ENCODE results near the gene ZNF653. TPM values are rescaled to one million over a fixed set of nuclear protein-coding genes. Genes with fewer than 3 reads are reported as not detected.
"Not testable (repeated sequence)": the region's sequence is repeated elsewhere in the genome, so short reads cannot be mapped to it uniquely, and the experiment has no call there.

Gene ZNF653
- total RNA-seq, 2 experiments from 2014 or later, result 14.1 to 21.5 TPM

DNA sequence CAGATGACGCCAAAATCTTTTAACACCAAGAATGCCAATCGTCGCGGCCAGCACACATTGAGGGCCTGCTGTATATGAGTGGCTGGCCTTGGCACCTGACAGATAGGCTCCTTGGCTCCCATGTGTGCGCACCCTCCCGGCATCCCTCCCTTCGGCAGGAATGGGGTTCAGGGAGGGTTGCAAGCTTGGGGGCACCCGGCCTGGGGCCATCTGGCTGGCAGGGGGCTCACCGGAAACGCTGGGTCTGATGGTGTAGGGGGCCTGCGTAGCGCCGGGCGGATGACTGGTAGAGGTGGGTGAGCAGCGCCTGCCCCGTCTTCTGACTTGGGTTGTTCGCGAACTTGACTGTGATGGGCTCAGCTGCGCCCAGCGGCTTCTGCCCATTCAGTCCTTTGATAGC lies 47.8 kb downstream of the ZNF653 start:
- H2AFZ ChIP-seq (ENCODE audit: low read length), result no peak overlapping the region
- no peaks in the 10 kb centered on the region for H4K20me1 ChIP-seq (ENCODE audit: insufficient read depth, low read length)
- CTCF ChIA-PET (ENCODE audit: unreplicated experiment), result no interaction called here
- no peak for DNase-seq (ENCODE audit: low spot score)
- POLR2A ChIA-PET, result no interaction called here
- H3K4me2 ChIP-seq (ENCODE audit: low read length), result no peak overlapping the region
- H3K79me2 ChIP-seq (ENCODE audit: insufficient read depth, low read depth, low read length), result no peaks in the 10 kb centered on the region
- H3K9me3 ChIP-seq (ENCODE audit: low read length), result no peaks in the 10 kb centered on the region
- H3K4me1 ChIP-seq (ENCODE audit: insufficient read depth, low read length, poor library complexity, severe bottlenecking), result no peaks in the 10 kb centered on the region
- H3K36me3 ChIP-seq (ENCODE audit: insufficient read depth, low read length), result no peaks in the 10 kb centered on the region
- BruUV-seq (replicated peaks), result no TSS peak
- H3K9me2 ChIP-seq (ENCODE audit: insufficient read depth, low read length), result no peaks in the 10 kb centered on the region
- no peak overlapping the region for H3K4me3 ChIP-seq (ENCODE audit: low read depth, low read length, poor library complexity, severe bottlenecking)
- no peak overlapping the region for H3K27ac ChIP-seq (ENCODE audit: low read depth, low read length, poor library complexity, severe bottlenecking)
- intact Hi-C loops (cut with micrococcal nuclease; ENCODE audit: unreplicated experiment), result no loop called here
- TF ChIP-seq, protein P1, sequence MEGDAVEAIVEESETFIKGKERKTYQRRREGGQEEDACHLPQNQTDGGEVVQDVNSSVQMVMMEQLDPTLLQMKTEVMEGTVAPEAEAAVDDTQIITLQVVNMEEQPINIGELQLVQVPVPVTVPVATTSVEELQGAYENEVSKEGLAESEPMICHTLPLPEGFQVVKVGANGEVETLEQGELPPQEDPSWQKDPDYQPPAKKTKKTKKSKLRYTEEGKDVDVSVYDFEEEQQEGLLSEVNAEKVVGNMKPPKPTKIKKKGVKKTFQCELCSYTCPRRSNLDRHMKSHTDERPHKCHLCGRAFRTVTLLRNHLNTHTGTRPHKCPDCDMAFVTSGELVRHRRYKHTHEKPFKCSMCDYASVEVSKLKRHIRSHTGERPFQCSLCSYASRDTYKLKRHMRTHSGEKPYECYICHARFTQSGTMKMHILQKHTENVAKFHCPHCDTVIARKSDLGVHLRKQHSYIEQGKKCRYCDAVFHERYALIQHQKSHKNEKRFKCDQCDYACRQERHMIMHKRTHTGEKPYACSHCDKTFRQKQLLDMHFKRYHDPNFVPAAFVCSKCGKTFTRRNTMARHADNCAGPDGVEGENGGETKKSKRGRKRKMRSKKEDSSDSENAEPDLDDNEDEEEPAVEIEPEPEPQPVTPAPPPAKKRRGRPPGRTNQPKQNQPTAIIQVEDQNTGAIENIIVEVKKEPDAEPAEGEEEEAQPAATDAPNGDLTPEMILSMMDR (conservative IDR thresholded peaks at IDR 0.05; ENCODE audit: low read length), result no peak
- TF ChIP-seq EZH2phosphoT487 (IDR thresholded peaks at IDR 0.05; ENCODE audit: borderline replicate concordance, low read depth, low read length), result no peak

DNA sequence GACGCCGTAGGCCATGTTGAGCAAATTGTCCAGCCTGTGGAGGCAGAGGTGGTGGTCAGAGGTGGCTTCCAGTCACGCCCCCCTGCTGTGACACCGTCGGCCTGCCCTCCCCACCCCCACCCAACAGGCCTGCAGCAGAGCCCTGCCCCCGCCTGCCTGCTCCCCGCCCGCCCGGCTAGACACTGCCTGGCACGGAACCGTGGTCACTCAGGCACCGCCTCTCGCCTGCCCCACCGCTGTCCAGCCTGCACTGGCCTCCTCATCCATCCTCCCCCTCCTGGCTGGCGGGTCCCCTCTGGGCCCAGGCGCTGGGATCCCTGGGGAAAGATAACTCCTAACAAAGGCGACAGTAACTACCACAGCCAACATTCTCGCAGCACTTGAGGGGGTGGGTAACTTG lies 48.5 kb downstream of the ZNF653 start:
- no peak for TF ChIP-seq EZH2phosphoT487 (IDR thresholded peaks at IDR 0.05; ENCODE audit: borderline replicate concordance, low read depth, low read length)
- TF ChIP-seq, protein P1 (conservative IDR thresholded peaks at IDR 0.05; ENCODE audit: low read length), result no peak
- no TSS peak for BruUV-seq (replicated peaks)
- POLR2A ChIA-PET, result no interaction called here
- Histone ChIP-seq H3K4me3 (ENCODE audit: low read depth, low read length, poor library complexity, severe bottlenecking) (no peak overlapping the region), H3K36me3 (ENCODE audit: insufficient read depth, low read length) (no peaks in the 10 kb centered on the region), H3K79me2 (ENCODE audit: insufficient read depth, low read depth, low read length) (no peaks in the 10 kb centered on the region), H3K9me3 (ENCODE audit: low read length) (no peaks in the 10 kb centered on the region), H2AFZ (ENCODE audit: low read length) (no peak overlapping the region), H3K4me2 (ENCODE audit: low read length) (no peak overlapping the region), H3K9me2 (ENCODE audit: insufficient read depth, low read length) (no peaks in the 10 kb centered on the region), H3K27ac (ENCODE audit: low read depth, low read length, poor library complexity, severe bottlenecking) (no peak overlapping the region), H3K4me1 (ENCODE audit: insufficient read depth, low read length, poor library complexity, severe bottlenecking) (peaks cover 4% of the 10 kb centered on the region), H4K20me1 (ENCODE audit: insufficient read depth, low read length) (no peaks in the 10 kb centered on the region)
- no peak for DNase-seq (ENCODE audit: low spot score)
- CTCF ChIA-PET (ENCODE audit: unreplicated experiment), result no interaction called here
- intact Hi-C loops (cut with micrococcal nuclease; ENCODE audit: unreplicated experiment), result no loop called here

DNA sequence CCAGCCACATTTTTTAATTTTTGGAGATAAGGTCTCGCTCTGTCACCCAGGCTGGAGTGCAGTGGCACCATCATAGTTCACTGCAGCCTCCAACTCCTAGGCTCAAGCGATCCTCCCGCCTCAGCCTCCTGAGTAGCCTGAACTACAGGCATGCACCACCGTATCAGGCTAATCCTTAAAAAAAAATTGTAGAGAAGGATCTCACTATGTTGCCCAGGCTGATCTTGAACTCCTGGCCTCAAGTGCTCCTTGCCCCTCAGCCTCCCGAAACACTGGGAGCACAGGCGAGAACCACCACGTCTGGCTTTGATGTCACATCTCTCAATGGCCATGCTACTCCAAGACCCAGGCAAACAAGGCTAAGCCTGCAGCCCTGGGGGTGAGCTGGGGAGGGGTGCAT lies 49.0 kb downstream of the ZNF653 start:
- BruUV-seq (replicated peaks), result no TSS peak
- no peak for TF ChIP-seq EZH2phosphoT487 (IDR thresholded peaks at IDR 0.05; ENCODE audit: borderline replicate concordance, low read depth, low read length)
- TF ChIP-seq, protein P1 (conservative IDR thresholded peaks at IDR 0.05; ENCODE audit: low read length), result no peak
- H3K27ac ChIP-seq (ENCODE audit: low read depth, low read length, poor library complexity, severe bottlenecking), result no peak overlapping the region
- no peak for DNase-seq (ENCODE audit: low spot score)
- H3K4me3 ChIP-seq (ENCODE audit: low read depth, low read length, poor library complexity, severe bottlenecking), result no peak overlapping the region
- H3K9me3 ChIP-seq (ENCODE audit: low read length), result no peaks in the 10 kb centered on the region
- no peak overlapping the region for H2AFZ ChIP-seq (ENCODE audit: low read length)
- H4K20me1 ChIP-seq (ENCODE audit: insufficient read depth, low read length), result no peaks in the 10 kb centered on the region
- POLR2A ChIA-PET, result no interaction called here
- no peaks in the 10 kb centered on the region for H3K79me2 ChIP-seq (ENCODE audit: insufficient read depth, low read depth, low read length)
- CTCF ChIA-PET (ENCODE audit: unreplicated experiment), result no interaction called here
- no peak overlapping the region for H3K4me2 ChIP-seq (ENCODE audit: low read length)
- intact Hi-C loops (cut with micrococcal nuclease; ENCODE audit: unreplicated experiment), result no loop called here
- H3K4me1 ChIP-seq (ENCODE audit: insufficient read depth, low read length, poor library complexity, severe bottlenecking), result peaks cover 8% of the 10 kb centered on the region
- no peaks in the 10 kb centered on the region for H3K36me3 ChIP-seq (ENCODE audit: insufficient read depth, low read length)
- no peaks in the 10 kb centered on the region for H3K9me2 ChIP-seq (ENCODE audit: insufficient read depth, low read length)

DNA sequence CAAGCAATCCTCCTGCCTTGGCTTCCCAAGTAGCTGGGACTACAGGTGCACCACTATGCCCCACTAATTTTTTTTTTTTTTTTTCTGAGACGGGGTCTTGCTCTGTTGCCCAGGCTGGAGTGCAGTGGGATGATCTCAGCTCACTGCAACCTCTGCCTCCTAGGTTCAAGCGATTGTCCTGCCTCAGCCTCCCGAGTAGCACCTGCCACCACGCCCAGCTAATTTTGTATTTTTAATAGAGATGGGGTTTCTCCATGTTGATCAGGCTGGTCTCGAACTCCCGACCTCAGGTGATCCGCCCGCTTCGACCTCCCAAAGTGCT lies 50.4 kb downstream of the ZNF653 start:
- H3K79me2 ChIP-seq (ENCODE audit: insufficient read depth, low read depth, low read length); H3K4me2 ChIP-seq (ENCODE audit: low read length); H3K9me3 ChIP-seq (ENCODE audit: low read length); H3K4me3 ChIP-seq (ENCODE audit: low read depth, low read length, poor library complexity, severe bottlenecking); intact Hi-C loops (cut with micrococcal nuclease; ENCODE audit: unreplicated experiment); DNase-seq (ENCODE audit: low spot score); H3K36me3 ChIP-seq (ENCODE audit: insufficient read depth, low read length); CTCF ChIA-PET (ENCODE audit: unreplicated experiment); H2AFZ ChIP-seq (ENCODE audit: low read length); H3K9me2 ChIP-seq (ENCODE audit: insufficient read depth, low read length); POLR2A ChIA-PET; H4K20me1 ChIP-seq (ENCODE audit: insufficient read depth, low read length); H3K27ac ChIP-seq (ENCODE audit: low read depth, low read length, poor library complexity, severe bottlenecking); BruUV-seq (replicated peaks): not testable (repeated sequence)
- H3K4me1 ChIP-seq (ENCODE audit: insufficient read depth, low read length, poor library complexity, severe bottlenecking), result peaks cover 12% of the 10 kb centered on the region

Measured in OCI-LY7 (cell line).